GM21576 (cell line): ENCODE results near the gene SCAF4.
"Not testable (repeated sequence)": the region's sequence is repeated elsewhere in the genome, so short reads cannot be mapped to it uniquely, and the experiment has no call there.

Experiments
- ATAC-seq: cut with Tn5 transposase; IDR thresholded peaks from one replicate; pipeline ENCODE4 v1.9.1; 2021; ENCODE audit warnings: mild to moderate bottlenecking, moderate library complexity; ENCODE audit not compliant: unreplicated experiment

SCAF4 gene, protein sequence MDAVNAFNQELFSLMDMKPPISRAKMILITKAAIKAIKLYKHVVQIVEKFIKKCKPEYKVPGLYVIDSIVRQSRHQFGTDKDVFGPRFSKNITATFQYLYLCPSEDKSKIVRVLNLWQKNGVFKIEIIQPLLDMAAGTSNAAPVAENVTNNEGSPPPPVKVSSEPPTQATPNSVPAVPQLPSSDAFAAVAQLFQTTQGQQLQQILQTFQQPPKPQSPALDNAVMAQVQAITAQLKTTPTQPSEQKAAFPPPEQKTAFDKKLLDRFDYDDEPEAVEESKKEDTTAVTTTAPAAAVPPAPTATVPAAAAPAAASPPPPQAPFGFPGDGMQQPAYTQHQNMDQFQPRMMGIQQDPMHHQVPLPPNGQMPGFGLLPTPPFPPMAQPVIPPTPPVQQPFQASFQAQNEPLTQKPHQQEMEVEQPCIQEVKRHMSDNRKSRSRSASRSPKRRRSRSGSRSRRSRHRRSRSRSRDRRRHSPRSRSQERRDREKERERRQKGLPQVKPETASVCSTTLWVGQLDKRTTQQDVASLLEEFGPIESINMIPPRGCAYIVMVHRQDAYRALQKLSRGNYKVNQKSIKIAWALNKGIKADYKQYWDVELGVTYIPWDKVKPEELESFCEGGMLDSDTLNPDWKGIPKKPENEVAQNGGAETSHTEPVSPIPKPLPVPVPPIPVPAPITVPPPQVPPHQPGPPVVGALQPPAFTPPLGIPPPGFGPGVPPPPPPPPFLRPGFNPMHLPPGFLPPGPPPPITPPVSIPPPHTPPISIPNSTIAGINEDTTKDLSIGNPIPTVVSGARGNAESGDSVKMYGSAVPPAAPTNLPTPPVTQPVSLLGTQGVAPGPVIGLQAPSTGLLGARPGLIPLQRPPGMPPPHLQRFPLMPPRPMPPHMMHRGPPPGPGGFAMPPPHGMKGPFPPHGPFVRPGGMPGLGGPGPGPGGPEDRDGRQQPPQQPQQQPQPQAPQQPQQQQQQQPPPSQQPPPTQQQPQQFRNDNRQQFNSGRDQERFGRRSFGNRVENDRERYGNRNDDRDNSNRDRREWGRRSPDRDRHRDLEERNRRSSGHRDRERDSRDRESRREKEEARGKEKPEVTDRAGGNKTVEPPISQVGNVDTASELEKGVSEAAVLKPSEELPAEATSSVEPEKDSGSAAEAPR

DNA sequence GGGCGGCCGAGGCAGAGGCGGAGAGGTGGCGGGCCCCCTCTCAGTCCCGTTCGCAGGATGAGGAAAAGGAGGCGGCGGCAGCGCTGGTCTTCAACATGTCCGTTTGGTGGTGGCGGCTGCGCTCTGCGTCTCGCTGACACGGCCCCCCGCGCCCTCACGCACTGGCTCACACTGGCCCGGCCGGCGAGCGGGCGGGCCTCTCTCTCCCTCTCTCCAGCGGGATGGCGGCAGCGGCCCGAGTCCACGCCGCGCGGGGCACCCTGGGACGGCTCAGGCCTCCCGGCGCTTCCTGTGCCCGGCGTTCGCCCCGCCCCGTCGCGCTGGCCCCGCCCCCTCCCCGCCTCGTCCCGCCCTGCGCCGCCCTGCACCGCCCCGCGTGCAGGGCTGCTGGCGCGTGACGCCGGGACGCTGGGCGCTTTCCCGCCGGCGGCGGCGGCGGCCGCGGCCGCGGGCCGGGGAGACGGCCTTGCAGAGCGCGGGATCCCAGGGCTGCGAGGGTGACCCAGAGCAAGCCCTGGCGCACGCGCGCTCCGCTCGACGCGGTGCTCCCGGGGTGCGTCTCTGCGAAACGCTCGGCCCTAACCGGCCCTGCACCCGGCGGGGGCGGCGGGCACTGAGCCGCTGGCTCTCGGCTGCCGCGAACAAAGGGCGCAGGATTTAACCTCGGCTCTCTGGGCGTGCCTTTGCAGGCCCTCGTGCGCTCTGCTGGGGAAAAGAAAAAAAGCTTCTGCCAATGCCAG is at the start of gene SCAF4:
Gene SCAF4, minus strand, starts transcription at position 262 of the 740 bp plus-strand sequence. CDS start 426 bp downstream, outside the sequence.
- peak; percentile 76 for ATAC-seq

DNA sequence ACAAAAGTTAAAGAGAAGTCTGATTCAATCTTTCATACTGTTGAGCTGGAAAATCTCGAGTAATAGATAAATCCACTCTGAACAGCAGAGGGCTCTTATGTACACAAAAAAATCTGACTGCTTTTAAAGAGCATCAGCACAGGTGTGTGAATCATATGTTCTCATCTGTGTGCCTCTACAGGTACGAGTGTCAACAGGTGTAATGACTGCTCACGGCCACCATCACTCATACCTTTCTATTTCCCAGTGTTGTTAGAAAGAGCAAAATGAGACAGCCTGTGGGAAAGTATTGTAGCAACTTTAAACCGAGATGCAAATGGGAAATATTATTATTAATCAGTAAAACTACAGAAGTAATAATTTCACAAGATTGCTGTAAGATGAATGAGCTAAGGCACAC is 49.0 kb upstream of the SCAF4 start:
- ATAC-seq = no peak

DNA sequence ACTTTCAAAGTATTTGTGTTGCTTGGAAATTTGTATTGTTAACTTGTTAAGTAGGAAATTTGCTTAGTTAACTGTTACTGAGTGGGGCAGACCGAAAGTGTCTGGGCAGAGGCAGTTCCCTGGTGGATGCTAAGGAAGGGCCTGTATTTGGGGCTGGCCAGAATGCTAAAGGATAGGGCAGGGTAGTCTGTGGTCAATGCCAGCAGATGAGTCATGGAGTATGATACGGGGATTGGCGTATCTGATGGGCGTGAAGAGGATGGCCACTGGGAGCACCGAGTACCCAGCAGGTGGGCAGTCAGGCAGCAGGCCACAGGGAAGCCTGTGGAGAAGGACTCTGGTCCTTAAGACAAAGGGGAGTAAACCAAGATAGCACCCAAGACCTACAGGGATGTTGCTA is 46.6 kb upstream of the SCAF4 start:
- no peak for ATAC-seq

DNA sequence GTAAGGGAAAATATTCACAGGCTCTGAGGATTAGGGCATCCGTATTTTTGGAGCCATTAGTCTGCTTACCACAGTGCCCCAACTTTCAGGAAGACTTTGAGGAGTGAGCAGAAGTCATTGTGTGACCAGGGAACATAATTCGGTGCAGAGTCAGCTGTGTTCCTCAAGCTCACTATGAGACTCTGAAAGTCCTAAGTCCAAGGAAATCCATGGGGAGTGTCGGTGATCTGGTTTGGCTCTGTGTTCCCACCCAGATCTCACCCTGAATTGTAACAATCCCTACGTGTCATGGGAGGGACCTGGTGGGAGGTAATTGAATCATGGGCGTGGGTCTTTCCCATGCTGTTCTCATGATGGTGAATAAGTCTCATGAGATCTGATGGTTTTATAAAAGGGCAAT is 45.9 kb upstream of the SCAF4 start:
- no peak for ATAC-seq

DNA sequence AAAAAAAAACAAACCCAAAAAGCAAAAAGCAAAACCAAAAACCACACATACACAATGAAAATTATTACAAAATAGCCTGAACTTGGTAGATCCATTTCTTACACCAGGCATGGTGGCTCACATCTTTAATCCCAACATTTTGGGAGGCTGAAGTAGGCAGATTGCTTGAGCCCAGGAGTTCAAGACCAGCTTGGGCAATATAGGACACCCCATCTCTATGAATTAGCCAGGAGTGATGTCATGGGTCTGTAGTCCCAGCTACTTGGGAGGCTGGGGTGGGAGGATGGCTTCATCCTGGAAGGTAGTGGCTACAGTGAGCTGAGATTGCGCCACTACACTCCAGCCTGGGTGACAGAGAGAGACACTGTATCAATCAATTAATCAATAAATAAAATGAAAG is 42.1 kb upstream of the SCAF4 start:
- no peak for ATAC-seq

DNA sequence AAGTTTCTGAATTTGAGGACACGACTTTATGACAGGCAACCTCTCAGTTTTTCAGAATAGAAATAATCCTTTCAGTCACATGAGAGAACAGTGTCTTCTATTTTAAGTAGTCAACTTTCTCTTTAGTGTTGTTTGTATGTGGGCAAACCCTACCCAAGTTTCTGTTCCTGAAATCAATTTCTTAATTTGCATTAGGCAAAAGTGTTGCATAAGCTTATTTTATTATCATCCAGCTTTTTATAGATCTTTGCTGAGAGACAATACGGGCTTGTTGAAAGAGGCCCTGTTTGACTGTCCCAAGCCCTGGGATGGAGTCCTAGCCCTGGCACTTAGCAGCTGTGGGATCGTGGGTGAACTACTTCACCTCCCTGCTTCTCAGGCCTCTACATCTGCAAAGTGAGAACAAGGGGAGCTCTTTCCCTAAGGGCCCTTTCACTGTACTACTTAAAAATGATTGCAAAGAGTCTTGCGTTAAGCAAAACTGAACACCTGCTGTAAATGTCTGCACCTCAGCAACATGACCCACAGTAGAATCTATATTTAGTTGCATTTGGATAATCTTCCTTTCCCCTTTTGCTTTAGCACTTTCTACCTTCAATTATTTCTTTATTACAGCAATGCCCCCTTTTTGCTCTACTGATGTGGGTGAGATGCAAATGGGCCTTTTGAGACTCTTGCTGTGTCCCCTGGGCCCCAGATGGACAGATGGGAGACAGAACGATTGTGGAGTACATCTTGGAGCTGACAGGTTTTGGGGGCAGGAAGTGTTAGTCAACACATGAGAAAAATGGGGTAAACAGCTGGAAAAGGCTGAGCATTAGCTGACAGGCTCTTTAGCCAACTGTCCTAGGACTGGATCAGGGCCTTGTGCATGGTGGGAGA is 41.0 kb upstream of the SCAF4 start:
- peak; percentile 84 for ATAC-seq

DNA sequence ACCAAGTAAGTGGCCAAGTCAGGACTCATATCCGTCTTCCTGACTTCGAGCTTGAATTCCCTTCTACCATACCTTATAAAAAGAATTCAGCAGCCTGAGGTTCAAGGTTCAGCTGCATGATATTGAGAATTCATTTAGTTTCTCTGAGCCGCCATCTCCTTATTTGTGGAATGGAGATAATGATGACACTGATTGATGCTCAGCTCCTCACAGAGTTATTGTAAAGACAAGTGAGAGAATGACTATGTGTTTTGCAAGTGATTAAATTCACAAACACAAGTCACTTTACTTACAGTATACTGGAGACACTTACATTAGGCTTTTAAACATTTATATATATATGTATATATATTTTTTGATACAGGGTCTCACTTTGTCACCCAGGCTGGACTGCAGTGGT is 39.8 kb upstream of the SCAF4 start:
- no peak for ATAC-seq

DNA sequence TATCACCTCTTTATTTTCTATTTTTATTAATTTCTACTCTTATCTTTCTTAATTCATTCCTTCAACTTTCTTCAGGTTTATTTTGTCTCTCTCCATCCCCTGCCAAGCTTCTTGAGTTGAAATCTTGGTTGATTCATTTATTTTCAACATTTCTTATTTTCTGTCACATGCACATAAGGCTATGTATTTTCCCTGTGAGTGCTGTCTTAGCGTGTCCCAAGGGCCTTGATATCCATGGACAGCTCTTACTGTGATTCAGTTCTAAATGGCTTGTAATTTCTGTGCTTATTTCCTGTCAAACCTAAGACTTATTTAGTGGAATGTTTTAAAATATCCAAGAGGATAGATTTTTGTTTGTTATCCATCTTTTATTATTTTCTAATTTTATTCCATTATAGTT is 36.8 kb upstream of the SCAF4 start:
- ATAC-seq = no peak

DNA sequence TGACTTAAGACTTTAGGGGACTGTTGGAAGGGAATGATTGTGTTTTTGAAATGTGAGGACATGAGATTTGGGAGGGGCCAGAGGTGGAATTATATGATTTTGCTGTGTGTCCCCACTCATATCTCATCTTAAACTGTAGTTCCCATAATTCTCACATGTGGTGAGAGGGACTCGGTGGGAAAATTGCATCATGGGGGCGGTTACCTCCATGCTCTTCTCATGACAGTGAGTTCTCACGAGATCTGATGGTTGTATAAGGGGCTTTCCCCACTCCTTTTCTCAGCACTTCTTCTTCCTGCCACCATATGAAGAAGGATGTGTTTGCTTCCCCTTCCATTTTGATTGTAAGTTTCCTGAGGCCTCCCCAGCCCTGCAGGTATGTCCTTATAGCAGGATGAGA is 35.0 kb upstream of the SCAF4 start:
- no peak for ATAC-seq

DNA sequence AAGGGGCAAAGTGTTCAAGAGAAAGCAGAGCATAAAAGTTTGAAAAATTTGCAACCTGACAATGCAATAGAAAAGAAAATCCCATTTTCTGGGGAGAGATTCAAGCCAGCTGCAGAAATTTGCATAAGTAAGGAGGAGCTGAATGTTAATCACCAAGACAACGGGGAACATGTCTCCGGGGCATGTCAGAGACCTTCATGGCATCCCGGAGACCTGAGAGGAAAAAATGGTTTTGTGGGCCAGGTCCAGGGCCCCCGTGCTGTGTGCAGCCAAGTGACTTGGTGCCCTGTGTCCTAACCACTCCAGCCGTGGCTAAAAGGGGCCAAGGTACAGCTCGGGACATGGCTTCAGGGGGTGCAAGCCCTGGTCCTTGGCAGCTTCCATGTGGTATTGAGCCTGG is 33.9 kb upstream of the SCAF4 start:
- not testable (repeated sequence) for ATAC-seq

DNA sequence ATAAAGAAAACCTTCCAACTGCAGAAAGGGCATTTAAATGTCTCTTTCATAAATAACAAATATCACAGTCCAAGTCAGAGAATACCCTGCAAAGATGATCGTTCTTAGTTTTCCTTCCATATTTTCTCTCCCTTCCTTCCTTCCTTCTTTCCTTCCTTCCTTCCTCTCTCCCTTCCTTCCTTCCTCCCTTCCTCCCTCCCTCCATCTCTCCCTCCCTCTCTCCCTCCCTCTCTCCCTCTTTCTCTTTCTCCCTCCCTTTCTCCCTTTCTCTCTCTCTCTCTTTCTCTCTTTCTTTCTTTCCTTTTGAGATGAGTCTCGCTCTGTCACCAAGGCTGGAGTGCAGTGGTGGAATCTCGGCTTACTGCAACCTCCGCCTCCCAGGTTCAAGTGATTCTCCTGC is 29.0 kb upstream of the SCAF4 start:
- no peak for ATAC-seq

DNA sequence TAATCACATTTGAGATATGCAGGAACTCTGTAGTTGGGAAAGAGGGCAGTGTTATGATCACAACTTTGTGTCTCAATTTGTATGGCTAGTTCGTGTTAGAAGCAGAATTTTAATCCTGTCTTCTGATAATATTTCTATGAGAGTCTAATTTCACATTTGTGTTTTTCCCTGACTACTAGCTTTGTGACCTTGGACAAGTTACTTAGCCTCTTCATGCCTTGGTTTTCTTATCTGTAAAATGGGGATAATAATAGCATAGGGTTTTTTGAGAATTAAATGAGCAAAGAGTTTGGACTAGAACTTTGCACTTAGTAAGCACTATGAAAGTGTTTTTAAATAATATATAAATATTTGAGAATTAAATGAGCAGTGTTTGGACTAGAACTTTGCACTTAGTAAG is 24.9 kb upstream of the SCAF4 start:
- no peak for ATAC-seq

DNA sequence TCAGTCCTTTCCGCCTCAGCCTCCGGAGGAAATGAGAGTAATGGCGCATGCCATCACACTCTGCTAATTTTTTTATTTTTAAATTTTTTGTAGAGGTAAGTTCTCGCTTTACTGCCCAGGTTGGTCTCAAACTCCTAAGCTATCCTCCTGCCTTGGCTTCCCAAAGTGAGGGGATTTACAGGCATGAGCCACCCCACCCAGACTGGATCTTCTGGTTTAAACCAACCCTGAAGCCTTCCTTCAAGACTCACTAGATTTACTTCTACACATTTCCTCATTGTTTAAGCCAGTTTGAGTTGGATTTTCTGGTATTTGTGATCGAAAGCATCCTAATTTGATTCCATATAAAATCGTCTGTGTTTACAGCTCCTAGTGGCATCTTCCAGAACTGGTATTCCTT is 23.1 kb upstream of the SCAF4 start:
- no peak for ATAC-seq

DNA sequence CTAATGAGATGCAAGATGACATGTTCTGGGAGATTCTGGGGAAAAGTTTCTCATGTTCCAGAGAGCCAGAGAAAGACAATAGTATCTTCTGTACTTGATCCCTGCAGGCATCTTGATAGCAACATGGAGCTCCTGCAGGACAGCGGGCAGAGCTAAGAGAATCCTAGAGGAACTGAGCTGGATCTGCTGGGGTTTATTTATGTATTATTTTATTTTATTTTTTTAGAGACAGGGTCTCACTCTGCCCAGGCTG is 22.7 kb upstream of the SCAF4 start:
- no peak for ATAC-seq

DNA sequence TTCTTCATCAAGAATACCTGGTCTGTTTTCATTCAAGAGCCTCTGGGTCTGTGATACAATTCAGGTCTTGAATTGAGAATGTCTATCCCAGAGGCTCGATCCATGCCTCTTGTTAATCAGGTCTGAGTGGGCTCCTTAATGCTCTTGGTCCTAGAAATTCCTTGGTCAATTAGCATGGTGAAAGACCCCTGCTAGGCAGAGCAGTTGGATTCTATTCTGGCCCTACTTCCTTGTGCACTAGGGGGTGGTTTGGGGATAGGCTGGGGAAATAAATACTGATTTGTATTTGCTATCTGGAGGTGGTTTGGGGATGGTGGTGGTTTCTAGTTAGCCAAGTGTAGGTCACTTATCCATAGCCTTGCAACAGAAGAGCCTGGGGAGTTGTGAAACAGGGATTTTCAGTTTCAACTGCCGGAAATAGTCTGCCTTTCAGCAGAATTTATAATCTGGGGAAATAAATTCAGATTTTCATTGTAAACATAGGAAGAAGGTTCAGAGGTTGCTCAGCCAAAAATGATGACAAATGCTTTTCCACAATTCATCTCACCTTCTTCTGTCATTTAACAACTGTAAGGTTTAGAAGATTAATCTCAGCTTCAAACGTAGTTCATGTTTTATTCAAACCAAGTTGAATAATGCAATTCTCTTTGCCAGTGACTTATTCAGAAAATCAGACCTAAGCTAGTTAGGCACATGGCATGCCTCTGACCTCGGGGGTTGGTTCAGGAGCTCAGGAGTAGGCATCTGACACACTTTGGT is 22.2 kb upstream of the SCAF4 start:
- ATAC-seq = no peak

DNA sequence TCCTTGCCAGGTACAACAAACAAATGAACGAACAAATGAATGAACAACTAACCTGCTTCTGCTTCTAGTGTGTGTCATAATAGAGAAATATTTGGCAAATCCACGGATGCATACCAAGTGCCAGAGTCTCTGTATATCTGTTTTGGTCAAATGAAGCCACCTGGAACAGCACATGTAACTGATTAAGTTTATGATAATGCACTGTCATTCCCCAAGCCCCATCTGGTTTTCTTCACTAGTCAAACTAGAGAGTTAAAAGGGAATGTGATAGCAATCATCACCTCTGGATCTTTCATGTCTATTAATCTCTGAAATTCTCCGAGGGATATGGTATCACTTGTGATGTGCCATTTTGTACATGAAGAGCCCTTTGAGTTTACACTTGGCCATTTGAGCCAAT is 21.0 kb upstream of the SCAF4 start:
- no peak for ATAC-seq

DNA sequence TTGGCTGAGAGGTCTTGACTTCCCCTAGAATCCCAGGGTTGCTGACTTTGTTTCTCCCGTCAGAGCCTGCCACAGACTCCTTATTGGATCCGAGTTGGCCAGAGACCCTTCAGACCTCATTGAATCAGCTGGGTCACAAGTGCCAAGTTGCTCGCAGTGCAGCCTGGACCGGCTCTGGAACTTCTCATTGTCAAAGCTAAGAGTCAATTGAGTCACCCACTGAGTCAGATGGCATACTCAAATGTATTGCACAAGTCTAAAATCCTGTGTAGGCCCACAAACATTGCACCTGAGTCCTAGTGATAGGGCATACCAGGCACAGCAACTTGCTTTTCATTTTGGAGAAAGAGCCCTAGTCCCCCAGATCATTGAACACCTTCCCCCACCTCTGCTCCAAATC is 20.4 kb upstream of the SCAF4 start:
- no peak for ATAC-seq

DNA sequence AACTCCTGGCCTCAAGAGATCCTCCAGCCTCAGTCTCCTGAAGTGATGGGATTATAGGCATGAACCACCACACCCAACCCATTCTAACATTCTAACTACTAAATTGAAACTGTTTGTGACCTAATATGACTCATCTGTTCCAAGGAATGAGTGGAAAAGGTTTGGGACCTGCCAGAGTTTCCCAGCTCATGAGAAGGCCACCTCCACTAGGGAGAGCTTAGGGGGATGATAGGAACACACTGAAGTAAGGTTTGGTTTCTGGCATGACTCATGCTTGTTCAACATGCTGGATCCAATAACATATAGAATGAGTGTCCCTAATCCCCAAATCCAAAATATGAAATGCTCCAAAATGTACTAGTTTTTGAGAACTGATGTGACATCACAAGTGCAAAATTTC is 18.9 kb upstream of the SCAF4 start:
- no peak for ATAC-seq

DNA sequence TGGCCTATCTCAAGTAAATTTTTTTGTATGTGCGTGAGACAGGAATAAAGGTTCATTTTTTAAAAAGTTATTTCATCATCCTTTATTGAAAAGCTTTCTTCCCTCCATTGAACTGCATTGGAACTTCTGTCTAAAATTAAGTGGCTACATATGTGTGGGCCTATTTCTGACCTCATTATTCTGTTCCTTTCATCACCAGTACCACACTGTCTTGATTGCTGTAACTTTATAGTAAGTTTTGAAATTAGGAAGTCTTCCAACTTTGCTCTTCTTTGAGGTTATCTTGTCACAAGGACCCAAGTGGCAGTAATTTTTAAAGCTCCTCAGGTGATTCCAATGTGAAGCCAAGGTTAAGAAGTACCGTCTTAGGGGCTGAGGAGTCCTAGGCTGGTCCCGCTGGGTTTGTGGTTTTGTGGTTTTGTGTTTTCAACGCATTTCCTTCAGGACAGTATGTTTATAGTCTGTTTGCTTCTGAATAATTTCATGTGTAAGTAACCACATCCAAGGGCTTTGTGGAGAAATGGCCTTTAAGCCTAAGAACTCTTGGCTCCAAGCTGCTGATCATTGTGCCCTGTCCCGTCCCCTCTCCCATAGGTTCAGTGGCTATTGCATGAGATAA is 12.4 kb upstream of the SCAF4 start:
- ATAC-seq = no peak
